H9 (cell line): ENCODE measurements around the gene GLT6D1. TPM values are rescaled to one million over a fixed set of nuclear protein-coding genes. Genes with fewer than 3 reads are reported as not detected.

Experiments
- DNase-seq: peaks from one replicate; pipeline ENCODE4 v3.0.0-alpha.2; 2017
- H2AFZ ChIP-seq: one replicate; pipeline ENCODE4 v1.6.1; 2013; ENCODE audit warnings: mild to moderate bottlenecking, low read length, control low read depth, moderate library complexity
- H2AK5ac ChIP-seq: 2 replicates; pipeline ENCODE4 v1.6.1; 2013; ENCODE audit warnings: low read length, control low read depth, mixed read lengths; ENCODE audit not compliant: insufficient read length
- H2BK120ac ChIP-seq: one replicate; pipeline ENCODE4 v1.6.1; 2013; ENCODE audit warnings: low read depth, mild to moderate bottlenecking, low read length, control low read depth, inconsistent platforms; ENCODE audit not compliant: poor library complexity, severe bottlenecking
- H2BK12ac ChIP-seq: 2 replicates; pipeline ENCODE4 v1.6.1; 2013; ENCODE audit warnings: low read length, control low read depth, mixed read lengths, low read depth; ENCODE audit not compliant: insufficient read length
- H2BK15ac ChIP-seq: 2 replicates; pipeline ENCODE4 v1.6.1; 2013; ENCODE audit warnings: low read depth, low read length, control low read depth
- H2BK20ac ChIP-seq: one replicate; pipeline ENCODE4 v1.6.1; 2013; ENCODE audit warnings: low read depth, mild to moderate bottlenecking, low read length, control low read depth, inconsistent platforms; ENCODE audit not compliant: poor library complexity, severe bottlenecking
- H2BK5ac ChIP-seq: 2 replicates; pipeline ENCODE4 v1.6.1; 2013; ENCODE audit warnings: low read length, control low read depth, mixed read lengths; ENCODE audit not compliant: insufficient read length
- H3K14ac ChIP-seq: 2 replicates; pipeline ENCODE4 v1.6.1; 2013; ENCODE audit warnings: low read length, control low read depth; ENCODE audit not compliant: insufficient read depth
- H3K18ac ChIP-seq: 2 replicates; pipeline ENCODE4 v1.6.1; 2013; ENCODE audit warnings: low read depth, mild to moderate bottlenecking, mixed read lengths, low read length, control low read depth; ENCODE audit not compliant: insufficient read length
- H3K23ac ChIP-seq: 2 replicates; pipeline ENCODE4 v1.6.1; 2013; ENCODE audit warnings: low read length, control low read depth, mixed read lengths, low read depth; ENCODE audit not compliant: insufficient read length
- H3K23me2 ChIP-seq: 2 replicates; pipeline ENCODE4 v1.6.1; 2013; ENCODE audit warnings: low read depth, mild to moderate bottlenecking, mixed read lengths, low read length, control low read depth; ENCODE audit not compliant: insufficient read length, poor library complexity, severe bottlenecking
- H3K27ac ChIP-seq: 2 replicates; pipeline ENCODE4 v1.5.1; 2013; ENCODE audit warnings: low read length, control low read depth, mixed read lengths, low read depth; ENCODE audit not compliant: insufficient read length
- H3K27me3 ChIP-seq: 2 replicates; pipeline ENCODE4 v1.6.1; 2013; ENCODE audit warnings: low read length, control low read depth, inconsistent platforms; ENCODE audit not compliant: insufficient read depth
- H3K4ac ChIP-seq: 2 replicates; pipeline ENCODE4 v1.6.1; 2013; ENCODE audit warnings: low read depth, mild to moderate bottlenecking, control low read depth, inconsistent platforms, low read length, moderate library complexity
- H3K4me1 ChIP-seq: 2 replicates; pipeline ENCODE4 v1.6.1; 2013; ENCODE audit warnings: low read length, control low read depth, inconsistent platforms; ENCODE audit not compliant: insufficient read depth
- H3K4me2 ChIP-seq: 2 replicates; pipeline ENCODE4 v1.6.1; 2013; ENCODE audit warnings: low read length, control low read depth, mixed read lengths; ENCODE audit not compliant: insufficient read length, insufficient read depth
- H3K56ac ChIP-seq: 2 replicates; pipeline ENCODE4 v1.6.1; 2013; ENCODE audit warnings: low read depth, mild to moderate bottlenecking, mixed read lengths, low read length, control low read depth; ENCODE audit not compliant: insufficient read length
- H3K79me1 ChIP-seq: 2 replicates; pipeline ENCODE4 v1.6.1; 2013; ENCODE audit warnings: low read depth, mild to moderate bottlenecking, moderate library complexity, low read length, control low read depth, inconsistent platforms; ENCODE audit not compliant: insufficient read depth, poor library complexity, severe bottlenecking
- H3K79me2 ChIP-seq: 2 replicates; pipeline ENCODE4 v1.6.1; 2013; ENCODE audit warnings: low read length, control low read depth, inconsistent platforms; ENCODE audit not compliant: insufficient read depth
- H3K9ac ChIP-seq: 2 replicates; pipeline ENCODE4 v1.6.1; 2013; ENCODE audit warnings: low read length, control low read depth, mixed read lengths; ENCODE audit not compliant: insufficient read length; ENCODE audit errors: extremely low read depth
- H3K9me3 ChIP-seq: one replicate; pipeline ENCODE4 v1.6.1; 2013; ENCODE audit warnings: low read depth, low read length, inconsistent platforms; ENCODE audit not compliant: control insufficient read depth
- H3T11ph ChIP-seq: one replicate; pipeline ENCODE4 v1.6.1; 2013; ENCODE audit warnings: mild to moderate bottlenecking, low read length, control low read depth, inconsistent platforms
- H4K20me1 ChIP-seq: one replicate; pipeline ENCODE4 v1.6.1; 2013; ENCODE audit not compliant: control insufficient read depth, insufficient read length, insufficient read depth
- H4K5ac ChIP-seq: 2 replicates; pipeline ENCODE4 v1.6.1; 2013; ENCODE audit warnings: low read depth, mild to moderate bottlenecking, mixed read lengths, low read length, control low read depth; ENCODE audit not compliant: insufficient read length
- H4K8ac ChIP-seq: replicated peaks from 2 replicates; pipeline ENCODE4 v1.6.1; 2013; ENCODE audit warnings: low read length, control low read depth, mixed read lengths, low read depth; ENCODE audit not compliant: insufficient read length
- H4K91ac ChIP-seq: 2 replicates; pipeline ENCODE4 v1.6.1; 2013; ENCODE audit warnings: low read depth, mild to moderate bottlenecking, moderate library complexity, mixed read lengths, low read length, control low read depth; ENCODE audit not compliant: insufficient read length
- H3K27ac Mint-ChIP-seq, 3 experiments: 2 replicates in 2 of 3; 3 replicates in 1 of 3; pipeline ENCODE4 v1.8.0; 2020 to 2021; ENCODE audit warnings: mixed read lengths in 3 of 3, mild to moderate bottlenecking in 1 of 3, moderate library complexity in 1 of 3
- H3K27me3 Mint-ChIP-seq: 2 replicates; pipeline ENCODE4 v1.8.0; 2021; ENCODE audit warnings: low read depth, mild to moderate bottlenecking, moderate library complexity, mixed read lengths
- H3K36me3 Mint-ChIP-seq, 3 experiments: 2 replicates in 2 of 3; 3 replicates in 1 of 3; pipeline ENCODE4 v1.8.0; 2020 to 2021; ENCODE audit warnings: low read depth in 3 of 3, mixed read lengths in 3 of 3; ENCODE audit not compliant: insufficient read depth in 1 of 3
- H3K4me1 Mint-ChIP-seq, 2 experiments: 2 replicates each; pipeline ENCODE4 v1.8.0; 2020; ENCODE audit warnings: mixed read lengths in 2 of 2
- H3K4me3 Mint-ChIP-seq, 2 experiments: 2 replicates in 1 of 2; 3 replicates in 1 of 2; pipeline ENCODE4 v1.8.0; 2020 to 2021; ENCODE audit warnings: mild to moderate bottlenecking in 2 of 2, mixed read lengths in 2 of 2, moderate library complexity in 1 of 2
- H3K9me3 Mint-ChIP-seq, 2 experiments: 2 replicates in 1 of 2; 3 replicates in 1 of 2; pipeline ENCODE4 v1.8.0; 2020; ENCODE audit warnings: mild to moderate bottlenecking in 2 of 2, mixed read lengths in 2 of 2, moderate library complexity in 1 of 2
- WGBS: extraction: QIAGEN DNeasy Blood & Tissue Kit; methylation state at CpG from one replicate; pipeline ENCODE4 v1.1.7; 2013; ENCODE audit warnings: missing lambda C conversion rate, low lambda C conversion rate, mixed read lengths; ENCODE audit not compliant: insufficient read length; ENCODE audit errors: extremely low coverage; 5-methylcytosine and 5-hydroxymethylcytosine counted together
- total RNA-seq: library from RNA; stranded (reverse); gene quantifications from 2 replicates; pipeline ENCODE4 v1.2.1, GENCODE V29; 2021
- TF ChIP-seq, protein P1 (sequence below): fragments of 200-600 bp; sonication (generic); conservative IDR thresholded peaks from 3 replicates; pipeline ENCODE4 v1.8.0; 2021; ENCODE audit warnings: antibody characterized with exemption, mild to moderate bottlenecking

Gene GLT6D1
- total RNA-seq, 1 experiment from 2014 or later: not detected

- H3K79me1 ChIP-seq: no peaks in the 10 kb centered on the region
- no peaks in the 10 kb centered on the region for H4K20me1 ChIP-seq
- H3K56ac ChIP-seq: no peak overlapping the region
- no peak overlapping the region for H3K27ac ChIP-seq
- H3K36me3 Mint-ChIP-seq: no peaks in the 10 kb centered on the region
- H2AK5ac ChIP-seq: no peak overlapping the region
- no peak overlapping the region for H3K18ac ChIP-seq
- no peak overlapping the region for H3K14ac ChIP-seq
- TF ChIP-seq, protein P1, sequence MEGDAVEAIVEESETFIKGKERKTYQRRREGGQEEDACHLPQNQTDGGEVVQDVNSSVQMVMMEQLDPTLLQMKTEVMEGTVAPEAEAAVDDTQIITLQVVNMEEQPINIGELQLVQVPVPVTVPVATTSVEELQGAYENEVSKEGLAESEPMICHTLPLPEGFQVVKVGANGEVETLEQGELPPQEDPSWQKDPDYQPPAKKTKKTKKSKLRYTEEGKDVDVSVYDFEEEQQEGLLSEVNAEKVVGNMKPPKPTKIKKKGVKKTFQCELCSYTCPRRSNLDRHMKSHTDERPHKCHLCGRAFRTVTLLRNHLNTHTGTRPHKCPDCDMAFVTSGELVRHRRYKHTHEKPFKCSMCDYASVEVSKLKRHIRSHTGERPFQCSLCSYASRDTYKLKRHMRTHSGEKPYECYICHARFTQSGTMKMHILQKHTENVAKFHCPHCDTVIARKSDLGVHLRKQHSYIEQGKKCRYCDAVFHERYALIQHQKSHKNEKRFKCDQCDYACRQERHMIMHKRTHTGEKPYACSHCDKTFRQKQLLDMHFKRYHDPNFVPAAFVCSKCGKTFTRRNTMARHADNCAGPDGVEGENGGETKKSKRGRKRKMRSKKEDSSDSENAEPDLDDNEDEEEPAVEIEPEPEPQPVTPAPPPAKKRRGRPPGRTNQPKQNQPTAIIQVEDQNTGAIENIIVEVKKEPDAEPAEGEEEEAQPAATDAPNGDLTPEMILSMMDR: no peak
- no peak for DNase-seq
- no peak overlapping the region for H2BK12ac ChIP-seq
- no peak overlapping the region for H2BK20ac ChIP-seq
- no peaks in the 10 kb centered on the region for H3K9me3 ChIP-seq
- H3K23ac ChIP-seq: no peak overlapping the region
- H2AFZ ChIP-seq: no peak overlapping the region
- no peak overlapping the region for H4K5ac ChIP-seq
- H3K27me3 Mint-ChIP-seq: no peaks in the 10 kb centered on the region
- no peak overlapping the region for H3K4me2 ChIP-seq
- no peak overlapping the region for H3K27ac Mint-ChIP-seq
- no peak overlapping the region for H3T11ph ChIP-seq
- no peaks in the 10 kb centered on the region for H3K23me2 ChIP-seq
- no peak overlapping the region for H2BK15ac ChIP-seq
- H3K4ac ChIP-seq: no peak overlapping the region
- no CpG with 5 or more reads among the region's 13 CpGs for WGBS
- no peak overlapping the region for H3K9ac ChIP-seq
- no peak overlapping the region for H4K91ac ChIP-seq
- H2BK5ac ChIP-seq: no peak overlapping the region
- H3K27me3 ChIP-seq: no peaks in the 10 kb centered on the region
- H3K79me2 ChIP-seq: no peaks in the 10 kb centered on the region
- no peak overlapping the region for H2BK120ac ChIP-seq
- H4K8ac ChIP-seq: no peak overlapping the region
- H3K9me3 Mint-ChIP-seq: no peaks in the 10 kb centered on the region
- H3K4me1 ChIP-seq: no peaks in the 10 kb centered on the region
- H3K4me3 Mint-ChIP-seq: no peak overlapping the region
- H3K4me1 Mint-ChIP-seq: 0 out of 4 replicates have a peak, but pooled peaks cover 0 to 3% of the 10 kb centered on the region in 2 experiments
These were observed 21.8 kb downstream of the GLT6D1 start for GRCh38 chr9:135617538-135617900.
